Activated CD4-positive, alpha-beta T cell treated with anti-CD3 and anti-CD28 coated beads for 48 hours (primary cell): ENCODE results near the gene CLSTN3.

Experiments used
- DNase-seq: peaks from one replicate; pipeline ENCODE4 v3.0.0-alpha.2; 2020

The CLSTN3 gene

DNA sequence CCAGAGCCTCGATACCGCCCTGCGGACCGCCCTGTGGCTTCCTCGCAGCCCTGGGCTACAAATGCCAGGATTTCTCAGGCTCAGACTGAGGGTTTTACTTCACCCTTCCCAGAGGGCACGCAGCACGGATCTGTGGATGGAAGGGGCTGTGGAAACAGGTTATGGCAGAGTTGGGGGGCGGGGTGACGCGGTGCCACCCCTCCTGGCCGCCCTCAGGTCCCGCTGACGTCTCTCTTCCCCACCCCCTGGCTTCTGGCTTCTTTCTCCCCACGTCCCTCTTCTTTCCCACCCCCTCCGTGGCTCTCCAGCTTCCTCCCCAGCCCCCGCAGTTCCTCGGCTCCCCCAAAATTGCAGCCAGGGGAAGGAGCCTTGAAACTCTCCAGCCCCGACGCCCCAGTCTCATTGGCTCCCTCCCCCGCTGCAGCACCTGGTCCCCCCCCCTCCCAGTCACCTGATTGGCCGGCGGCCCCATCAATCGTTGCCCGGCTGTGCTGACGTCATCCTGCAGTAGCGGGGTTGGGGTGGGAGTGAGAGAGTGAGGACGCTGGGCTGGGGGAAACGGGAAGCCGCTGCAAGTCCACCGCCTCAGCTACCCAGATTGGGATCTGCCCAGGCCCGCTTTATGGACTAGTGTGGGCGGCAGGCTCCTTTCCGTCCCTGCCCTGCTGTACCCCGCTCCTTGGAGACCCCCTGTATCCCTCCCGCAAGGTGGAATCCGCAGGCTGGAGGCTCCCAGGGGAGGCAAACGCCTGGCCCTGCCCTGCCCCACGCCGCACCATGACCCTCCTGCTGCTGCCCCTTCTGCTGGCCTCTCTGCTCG is at the start of gene CLSTN3:
Gene CLSTN3 (plus strand): TSS at position 500 of the 820 bp plus-strand sequence. CDS start 278 bp downstream, at position 778.
- peak; percentile 86 for DNase-seq

DNA sequence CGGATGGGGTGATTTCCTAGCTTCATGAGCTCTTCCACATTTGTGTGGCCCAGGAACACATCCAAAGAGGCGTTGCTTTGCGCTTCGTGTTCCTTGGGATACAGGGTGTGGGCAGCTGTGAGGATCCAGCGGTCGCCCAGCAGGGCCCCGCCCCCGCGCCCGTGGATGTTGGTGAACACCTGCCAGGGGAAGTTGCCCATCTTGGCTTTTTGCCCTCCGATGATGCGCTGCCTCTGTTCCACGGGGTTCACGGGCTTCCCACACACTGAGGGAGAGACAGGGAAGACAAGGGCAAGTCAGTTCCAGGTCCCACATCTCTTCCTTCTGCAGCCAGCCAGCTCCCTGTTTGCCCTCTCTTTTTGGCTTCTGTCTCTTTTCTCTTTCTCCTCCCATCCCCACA is 49.1 kb upstream of the CLSTN3 start:
- no peak for DNase-seq

DNA sequence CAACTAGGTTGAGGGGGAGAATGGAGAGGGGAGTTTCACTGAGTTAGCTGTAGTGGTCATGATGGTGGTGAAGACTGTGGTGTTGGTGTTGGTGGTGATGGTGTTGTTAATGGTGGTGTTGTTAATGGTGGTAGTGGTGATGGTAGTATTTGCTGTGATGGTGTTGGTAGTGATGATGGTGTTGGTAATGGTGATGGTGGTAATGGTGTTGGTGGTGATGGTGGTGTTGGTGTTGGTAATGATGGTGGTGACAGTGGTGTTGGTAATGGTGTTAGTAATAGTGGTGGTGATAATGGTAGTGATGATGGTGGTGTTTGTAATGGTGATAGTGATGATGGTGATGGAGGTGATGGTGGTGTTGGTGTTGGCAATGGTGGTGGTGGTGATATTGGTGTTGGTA is 47.0 kb upstream of the CLSTN3 start:
- DNase-seq, result no peak

DNA sequence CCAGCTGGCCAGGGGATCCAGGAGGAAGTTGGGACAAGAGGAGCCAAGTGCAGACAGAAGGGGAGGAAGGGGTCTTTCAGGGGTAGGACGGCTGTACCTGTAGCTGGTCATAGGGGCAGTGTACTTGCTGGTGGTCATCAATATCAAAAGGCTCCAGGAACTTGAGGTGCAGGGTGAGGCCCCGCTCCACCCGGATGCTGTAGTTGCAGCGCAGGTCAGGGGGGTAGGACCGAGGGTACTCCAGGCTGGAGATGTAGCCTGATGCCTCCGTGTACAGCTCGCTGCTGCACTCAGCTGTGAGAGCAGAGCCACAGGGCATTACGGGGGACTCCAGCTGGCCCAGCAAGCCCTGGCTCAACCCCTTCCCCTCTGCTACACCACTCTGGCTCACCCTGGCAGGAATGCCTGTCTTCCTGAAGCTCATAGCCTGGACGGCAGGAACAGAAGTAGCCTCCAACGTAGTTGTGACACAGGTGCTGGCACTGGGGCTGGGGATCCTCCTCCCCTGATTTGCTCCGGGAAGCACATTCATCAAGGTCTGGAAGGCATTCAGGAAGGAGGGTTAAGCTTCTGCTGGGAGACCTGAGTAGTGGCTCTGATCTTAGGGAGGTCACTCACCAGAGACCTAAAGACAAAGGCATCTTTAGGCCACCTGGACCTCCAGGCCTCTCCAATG is 40.8 kb upstream of the CLSTN3 start:
- no peak for DNase-seq

DNA sequence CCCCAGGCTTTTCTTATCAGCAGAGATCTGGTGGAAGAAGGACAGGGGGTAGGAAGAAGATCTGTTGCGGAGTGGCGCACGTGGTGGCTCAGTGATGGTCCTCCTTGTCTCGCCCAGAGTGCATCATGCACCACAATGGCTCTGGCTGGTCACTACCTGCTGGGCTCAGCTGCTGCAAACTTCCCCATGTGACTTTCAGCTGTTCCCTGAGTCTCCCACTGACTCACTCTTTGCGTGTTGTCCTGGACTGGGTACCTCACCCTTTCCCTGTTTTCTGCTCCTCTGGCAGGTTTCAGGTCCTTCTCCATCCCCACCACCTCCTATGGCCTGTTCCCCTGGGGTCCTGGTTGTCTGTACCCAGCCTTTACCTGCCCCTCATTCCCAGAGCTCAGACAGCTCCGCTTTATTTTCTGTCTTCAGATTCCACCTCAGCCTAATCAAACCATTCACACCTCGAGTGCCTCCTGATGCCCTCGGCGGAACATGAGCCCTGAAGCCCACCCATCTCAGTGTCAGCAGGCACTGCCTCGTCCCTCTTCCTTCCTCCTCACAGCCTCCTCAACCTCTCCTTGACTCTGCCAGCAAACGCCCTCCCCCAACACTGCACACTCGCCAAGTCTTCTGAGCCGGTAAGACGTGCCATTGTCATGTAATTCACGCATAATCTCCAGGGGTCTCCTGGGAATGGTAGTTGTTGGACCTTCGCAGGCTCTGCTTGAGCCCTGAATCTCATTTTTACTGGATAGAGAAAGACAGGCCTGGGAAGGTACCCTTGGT is 39.8 kb upstream of the CLSTN3 start:
- no peak for DNase-seq

DNA sequence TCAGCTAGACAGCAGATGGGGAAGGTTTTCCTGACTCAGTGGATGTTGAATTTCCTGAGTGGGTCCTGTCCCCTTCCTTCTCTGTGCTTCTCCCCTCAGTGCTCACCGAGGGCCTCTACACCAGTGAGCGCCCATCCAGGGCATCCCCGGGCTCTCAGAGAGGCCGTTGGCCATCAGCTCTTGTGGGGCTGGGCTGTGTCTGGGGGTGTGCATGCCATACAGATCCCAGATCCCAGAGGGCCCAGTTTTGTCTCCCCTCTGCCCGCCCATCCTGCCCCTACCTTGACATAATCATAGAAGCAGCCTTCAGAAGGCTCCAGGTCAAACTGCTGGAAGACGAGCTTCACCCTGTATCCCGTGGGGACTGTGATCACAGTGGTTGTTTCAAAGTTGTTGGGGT is 39.0 kb upstream of the CLSTN3 start:
- no peak for DNase-seq

DNA sequence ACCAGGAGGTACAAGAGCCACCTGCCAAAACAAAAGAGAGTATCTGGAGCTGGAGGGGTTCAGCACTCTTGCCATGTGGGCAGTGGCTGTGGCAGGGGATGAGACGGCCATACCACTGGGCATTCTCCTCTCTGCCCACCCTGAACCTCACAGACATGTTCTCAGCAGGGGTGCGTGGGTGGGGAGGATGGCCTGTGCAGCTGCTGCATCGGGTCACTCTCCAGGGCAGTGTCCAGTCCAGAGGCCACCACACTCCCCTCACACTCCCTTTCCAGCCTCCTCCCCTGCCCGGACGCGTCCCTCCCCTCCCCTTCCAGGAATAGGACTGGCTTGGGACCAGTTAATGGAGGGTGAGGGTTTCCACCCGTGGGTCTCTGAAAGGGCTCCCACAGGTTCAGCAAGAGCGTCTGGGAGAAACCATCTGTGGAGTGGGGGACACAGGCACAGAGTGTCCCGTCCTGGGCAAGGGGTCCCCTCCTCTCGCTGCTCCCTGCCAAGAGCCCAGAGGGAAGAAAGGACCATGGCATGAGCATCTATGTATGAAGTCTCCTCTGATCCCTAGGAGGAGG is 38.4 kb upstream of the CLSTN3 start:
- DNase-seq, result no peak

DNA sequence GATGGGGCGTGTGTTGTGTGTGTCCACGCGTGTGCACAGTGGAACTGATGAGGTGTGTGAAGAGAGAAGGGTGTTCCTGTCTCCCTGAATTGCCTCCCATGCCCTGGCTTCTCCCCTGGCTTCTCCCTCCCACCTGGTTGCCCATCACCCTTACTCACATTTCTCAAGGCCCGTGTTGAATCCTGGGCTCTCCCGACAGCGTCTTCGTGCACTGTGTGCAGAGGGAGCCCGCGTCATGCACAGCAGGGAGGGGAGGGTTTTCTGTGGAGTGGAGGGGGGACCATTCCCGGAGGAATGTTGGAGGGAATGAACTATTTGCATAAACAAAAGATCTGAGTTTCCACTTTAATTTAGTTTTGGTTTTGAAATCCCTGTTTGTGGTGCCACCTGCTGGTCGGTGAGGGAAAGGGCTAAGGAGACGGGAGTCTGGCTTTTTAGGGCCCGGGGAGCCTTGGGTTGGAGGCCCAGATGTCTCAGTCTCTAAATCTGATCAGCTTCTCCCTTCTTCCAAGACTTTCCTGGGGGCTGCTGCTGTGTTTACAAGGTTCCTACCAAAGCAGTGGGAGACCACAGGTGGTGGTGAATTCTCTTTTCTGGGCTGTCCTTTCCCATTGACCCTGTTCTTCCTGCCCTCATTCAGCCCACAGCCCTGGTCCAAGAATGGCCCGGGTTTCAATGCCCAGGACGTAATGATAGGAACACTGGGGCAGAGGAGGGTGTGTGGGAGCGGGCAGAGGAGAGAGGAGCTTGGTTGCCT is 37.8 kb upstream of the CLSTN3 start, which contains the start of gene C1R:
Gene C1R (minus strand): TSS at position 217 of the 757 bp plus-strand sequence. CDS start 57 bp downstream, at position 160.
- DNase-seq, result peak; percentile 79

DNA sequence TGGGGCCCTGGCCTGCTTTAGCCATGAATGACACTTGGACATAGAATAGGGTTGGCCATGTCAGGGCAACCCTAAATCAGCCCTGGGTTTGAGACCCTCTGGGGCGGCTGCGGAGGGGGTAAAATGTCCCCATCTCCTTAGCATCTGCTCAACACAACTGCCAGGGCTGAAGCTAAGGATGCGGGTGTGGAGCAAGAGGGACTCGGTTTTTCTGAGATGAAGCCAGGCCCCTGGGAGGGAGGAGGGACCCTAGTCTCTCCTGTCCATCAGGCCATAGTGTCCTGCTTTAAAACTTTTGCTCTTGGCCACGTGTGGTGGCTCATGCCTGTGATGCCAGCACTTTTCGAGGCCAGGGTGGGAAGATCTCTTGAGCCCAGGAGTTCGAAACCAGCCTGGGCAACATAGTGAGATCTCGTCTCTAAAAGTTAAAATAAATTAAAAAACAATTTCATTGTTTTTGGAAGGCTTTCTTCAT is 37.1 kb upstream of the CLSTN3 start:
- no peak for DNase-seq

DNA sequence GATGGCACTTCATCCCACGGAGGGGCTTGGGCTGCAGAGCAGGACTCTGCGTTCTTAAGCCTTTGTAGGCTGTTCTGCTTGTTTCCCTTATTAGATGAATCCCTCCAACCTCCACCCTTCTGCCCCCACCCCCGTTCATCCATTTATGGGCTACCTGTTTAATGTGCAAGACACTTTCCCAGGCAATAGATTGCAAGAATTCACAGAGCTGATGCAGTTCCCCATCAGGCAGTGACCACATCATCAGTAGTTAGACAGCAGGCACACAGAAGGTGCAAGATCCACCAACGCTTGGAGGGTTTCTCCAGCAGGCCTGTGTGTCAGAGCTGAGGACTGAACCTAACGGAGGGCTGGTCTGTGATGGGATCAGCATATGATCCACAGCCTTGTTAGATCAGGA is 36.7 kb upstream of the CLSTN3 start:
- DNase-seq, result no peak

DNA sequence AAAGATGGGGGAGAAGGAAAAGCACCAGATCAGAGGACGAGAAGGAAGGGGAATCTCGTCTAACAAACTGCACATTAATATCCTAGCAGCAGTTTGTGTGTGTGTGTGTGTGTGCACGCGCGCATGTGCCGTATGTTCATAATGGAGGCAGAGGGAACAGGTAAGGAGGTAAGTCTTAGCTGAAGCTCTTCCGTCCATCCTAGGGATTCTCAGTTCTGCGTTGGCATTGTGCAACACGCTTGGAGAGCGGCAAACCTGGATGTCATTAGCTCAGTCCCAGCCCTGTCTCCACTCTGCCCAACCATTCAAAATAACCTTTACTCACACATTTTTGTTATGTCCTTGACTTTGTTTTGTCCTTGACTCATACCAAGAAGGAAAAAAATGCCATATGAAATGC is 36.3 kb upstream of the CLSTN3 start:
- DNase-seq, result no peak

DNA sequence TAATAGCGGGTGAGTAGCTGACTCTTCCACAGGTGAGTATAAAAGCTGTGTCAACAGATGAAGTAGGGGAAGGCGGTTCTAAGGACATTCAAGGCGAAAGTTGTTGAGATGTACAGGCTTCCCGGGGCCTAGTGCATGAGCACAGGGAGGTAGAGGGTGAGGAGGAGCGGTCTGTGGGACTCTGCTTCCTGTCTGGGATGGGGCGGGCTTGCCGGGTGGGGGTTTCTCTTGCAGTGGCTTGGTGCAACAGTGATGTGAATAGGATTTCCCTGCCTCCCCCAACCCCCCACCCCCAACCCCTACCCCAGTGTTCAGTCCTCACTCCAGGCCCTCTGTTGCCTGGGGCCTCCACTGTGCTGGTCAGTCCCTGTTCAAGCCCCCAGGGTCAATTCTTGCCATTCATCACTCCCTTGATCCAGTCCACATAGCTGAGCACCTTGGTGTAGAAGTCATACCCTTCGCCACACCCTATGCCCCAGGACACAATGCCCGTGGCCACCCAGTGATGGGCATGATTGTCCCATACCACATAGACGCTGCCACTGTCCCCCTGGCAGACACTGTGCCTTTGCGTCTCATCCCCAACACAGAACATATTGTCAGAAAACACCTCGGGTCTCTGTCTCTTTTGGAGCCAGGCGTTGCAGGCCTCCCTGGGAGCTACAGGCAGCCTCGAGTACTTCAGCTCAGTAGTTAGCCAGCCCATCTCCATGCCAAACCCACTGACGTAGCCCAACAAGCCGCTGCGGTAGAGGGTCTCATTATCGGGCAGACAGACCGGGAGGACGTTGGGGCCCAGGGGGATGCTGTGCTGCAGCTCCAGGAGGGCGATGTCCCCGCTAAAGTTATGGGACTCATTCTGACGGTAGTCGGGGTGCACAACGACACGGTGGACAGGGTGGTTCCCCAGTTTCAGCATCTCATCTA is 33.9 kb upstream of the CLSTN3 start:
- no peak for DNase-seq

DNA sequence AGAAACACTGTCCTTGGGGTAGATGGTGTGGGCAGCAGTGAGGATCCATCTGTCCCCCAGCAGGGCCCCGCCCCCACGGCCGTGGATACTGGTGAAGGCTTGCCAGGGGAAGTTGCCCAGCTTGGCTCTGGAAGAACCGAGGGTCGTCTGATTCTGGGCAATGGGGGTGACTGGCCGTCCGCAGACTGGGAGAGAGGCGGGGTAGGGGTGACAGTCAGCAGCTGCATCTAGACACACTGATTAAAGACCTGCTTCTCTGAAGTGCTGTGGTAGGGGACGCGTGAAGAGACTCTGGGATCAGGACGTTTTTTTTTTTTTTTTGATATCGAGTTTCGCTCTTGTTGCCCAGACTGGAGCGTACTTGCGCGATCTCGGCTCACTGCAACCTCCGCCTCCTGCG is 33.2 kb upstream of the CLSTN3 start:
- DNase-seq, result no peak

DNA sequence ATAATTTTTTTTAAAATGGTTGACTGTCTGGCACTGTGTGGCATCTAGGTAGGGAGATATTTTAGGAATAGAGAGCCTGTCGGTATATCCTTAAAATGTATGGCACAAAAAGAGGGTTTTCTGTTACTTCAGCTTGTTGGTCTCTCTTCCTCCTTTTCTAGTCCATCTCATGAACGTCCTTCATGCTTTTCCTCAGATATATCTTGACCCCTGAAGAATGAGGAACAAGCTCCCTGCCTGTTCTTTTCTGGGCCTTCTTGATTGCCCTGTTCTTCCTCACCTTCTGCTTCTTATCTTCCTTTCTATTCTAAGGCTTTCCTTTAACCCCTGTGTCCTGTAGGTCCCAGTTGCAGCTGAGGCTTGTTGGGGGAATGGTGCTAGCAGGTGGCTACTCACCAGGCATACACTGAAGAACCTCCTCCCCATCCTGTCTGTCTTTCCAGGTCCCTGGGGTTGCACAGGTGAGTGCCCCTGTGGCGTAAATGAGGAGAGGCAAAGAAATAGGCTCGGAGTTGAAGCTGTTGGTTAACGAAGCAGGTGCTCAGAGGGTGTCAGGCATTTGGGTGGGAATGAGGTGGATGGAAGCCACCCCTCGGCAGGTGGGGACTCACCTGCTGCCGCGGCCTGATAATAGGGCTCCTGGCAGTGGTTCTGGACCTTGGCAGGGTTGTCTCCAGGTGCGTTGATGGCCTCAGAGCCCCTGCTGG is 30.7 kb upstream of the CLSTN3 start:
- DNase-seq, result no peak

DNA sequence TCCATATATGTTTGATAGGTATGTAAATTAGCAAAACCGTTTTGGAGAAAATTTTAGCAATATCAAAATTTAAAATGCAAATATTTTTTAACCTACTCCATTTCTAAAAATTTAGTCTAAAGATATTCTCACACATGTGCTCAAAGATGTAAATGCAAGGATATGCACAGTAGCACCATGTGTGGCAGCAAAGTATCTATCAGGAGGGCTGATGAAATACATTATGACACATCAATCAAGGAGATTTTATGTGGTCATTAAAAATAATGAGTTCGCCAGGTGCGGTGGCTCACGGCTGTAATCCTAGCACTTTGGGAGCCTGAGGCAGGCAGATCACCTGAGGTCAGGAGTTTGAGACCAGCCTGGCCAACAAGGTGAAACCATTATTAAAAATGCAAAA is 29.9 kb upstream of the CLSTN3 start:
- no peak for DNase-seq

DNA sequence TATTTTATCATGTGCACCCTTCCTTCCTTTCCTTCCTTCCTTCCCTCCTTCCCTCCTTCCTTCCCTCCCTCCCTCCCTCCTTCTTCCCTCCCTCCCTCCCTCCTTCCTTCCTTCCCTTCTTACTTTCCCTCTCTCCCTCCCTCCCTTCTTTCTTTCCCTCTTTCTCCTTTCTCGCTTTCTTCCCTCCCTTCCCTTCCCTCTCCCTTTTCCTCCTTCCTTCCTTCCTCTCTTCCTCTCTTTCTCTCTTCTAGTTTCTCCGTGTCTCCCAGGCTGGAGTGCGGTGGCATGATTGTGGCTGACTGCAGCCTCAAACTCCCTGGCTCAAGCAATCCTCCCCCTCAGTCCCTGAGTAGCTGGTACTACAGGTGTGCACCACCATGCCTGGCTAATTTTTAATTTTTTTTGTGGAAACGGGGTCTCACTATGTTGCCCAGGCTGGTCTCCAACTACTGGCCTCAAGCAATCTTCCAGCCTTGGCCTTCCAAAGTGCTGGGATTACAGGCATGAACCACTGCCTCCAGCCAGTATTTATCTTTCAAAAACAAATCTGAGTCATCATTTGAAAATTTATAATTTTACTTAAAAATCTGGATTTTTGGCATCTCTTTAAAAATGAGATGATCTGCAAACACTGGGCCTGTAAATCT is 29.0 kb upstream of the CLSTN3 start:
- DNase-seq, result no peak

DNA sequence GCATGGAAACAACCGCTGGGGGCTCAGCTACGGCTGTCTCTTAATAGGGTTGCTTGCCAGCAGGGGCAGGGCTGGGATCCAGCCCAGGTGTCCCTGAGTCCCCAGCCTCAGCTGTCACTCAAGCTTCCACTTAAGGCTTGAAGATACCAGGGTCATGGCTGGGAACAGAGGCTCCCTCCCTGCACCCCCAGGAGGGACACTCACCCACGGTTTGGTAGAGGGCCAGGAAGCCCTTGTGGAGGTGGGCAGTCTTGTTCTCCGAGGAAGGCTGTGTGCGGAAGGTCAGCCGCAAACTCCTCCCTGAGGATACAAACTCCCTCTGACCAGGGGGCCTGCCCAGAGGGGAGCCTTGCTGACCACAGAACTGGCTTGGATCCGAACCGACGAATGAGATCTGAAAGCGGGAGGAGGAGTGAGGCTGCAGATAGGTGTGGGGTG is 28.5 kb upstream of the CLSTN3 start:
- no peak for DNase-seq

DNA sequence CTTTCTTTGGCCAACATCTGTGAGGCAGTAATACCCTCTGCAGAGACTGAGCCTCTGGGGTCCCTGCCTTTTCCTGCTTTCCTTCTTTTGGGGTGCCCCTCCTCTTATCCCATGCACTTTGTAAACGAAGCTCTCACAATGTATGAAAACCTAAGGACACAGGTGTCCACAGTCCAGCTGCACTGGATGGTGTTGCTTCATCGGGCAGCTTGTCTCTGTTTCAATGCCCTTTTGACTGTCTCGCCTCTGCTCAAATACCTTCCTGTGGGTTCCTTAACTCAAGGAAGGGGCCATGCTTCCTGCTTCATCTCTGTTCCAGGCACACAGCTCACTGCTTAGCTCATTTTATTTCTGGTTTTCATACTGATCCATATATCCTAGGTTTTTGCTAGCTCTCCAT is 27.6 kb upstream of the CLSTN3 start:
- no peak for DNase-seq

DNA sequence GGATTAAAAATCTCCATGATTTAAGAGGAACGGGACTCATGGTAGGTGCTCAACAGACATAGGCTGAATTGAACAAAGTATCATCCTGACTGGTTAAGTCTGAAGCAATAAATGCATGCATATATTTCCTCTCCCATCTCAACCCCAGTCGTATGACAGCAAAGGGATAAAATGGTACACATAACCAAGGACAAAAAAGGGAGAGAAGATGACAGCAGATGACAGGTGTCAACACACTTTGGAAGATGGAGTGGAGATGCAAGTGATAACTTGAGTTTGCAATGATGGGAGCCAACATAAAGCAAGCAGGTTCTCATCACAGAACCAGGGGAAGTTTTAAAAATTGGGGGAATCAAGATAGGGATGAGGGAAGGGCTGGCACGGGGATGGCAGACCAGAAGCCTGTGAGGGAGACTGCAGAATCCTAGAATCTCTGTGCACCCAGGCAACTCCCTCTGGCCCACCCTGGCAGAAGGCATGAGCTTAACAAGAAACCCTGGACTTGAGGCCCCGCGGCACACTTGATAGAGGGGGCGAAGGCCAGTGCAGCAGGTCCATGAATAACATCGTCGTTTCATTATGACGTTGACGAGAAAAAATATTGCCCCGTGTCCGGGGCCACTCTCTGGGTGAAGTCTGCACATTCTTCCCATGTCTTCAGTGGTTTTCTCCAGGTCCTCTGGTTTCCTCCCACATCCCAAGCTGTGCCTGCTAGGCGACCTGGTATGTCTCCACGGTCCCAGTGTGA is 26.2 kb upstream of the CLSTN3 start:
- no peak for DNase-seq
